Hepatocyte (in vitro differentiated cells): Measurements from ENCODE around the gene C16orf87.

Experiments
- CTCF ChIP-seq: fragments of 200-600 bp; sonication (generic); IDR thresholded peaks from 2 replicates; pipeline ENCODE4 v1.5.1; 2016; ENCODE audit warnings: antibody characterized with exemption, mild to moderate bottlenecking; ENCODE audit not compliant: poor library complexity
- EZH2 ChIP-seq: fragments of 200-600 bp; sonication (generic); IDR thresholded peaks from 2 replicates; pipeline ENCODE4 v1.6.1; 2016; ENCODE audit warnings: antibody characterized with exemption, mild to moderate bottlenecking, borderline replicate concordance

DNA sequence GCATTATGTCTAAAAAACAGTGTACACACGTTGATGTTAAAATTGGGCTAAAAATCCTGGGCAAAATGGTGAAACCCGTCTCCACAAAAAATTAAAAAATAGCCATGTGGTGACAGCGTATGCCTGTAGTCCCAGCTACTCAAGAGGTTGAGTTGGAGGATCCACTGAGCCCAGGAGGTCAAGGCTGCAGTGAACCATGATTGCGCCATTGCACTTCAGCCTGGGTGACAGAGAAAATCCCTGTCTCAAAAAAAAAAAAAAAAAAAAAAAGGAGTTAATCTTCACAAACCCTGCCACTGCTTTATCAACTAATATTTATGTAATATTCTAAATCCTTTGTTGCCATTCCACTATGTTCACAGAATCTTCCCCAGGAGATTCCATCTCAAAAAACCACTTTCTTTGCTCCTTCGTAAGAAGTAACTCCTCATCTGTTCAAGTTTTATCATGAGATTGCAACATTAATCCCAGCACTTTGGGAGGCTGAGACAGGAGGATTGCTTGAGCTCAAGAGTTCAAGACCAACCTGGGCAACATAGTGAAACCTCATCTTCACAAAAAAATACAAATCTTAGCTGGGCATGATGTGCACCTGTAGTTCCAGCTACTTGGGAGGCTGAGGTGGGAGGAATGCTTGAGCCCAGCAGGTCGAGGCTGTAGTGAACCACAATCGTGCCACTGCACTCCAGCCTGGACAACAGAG, 1.9 kb upstream of the C16orf87 start:
- TF ChIP-seq CTCF: no peak
- no peak for TF ChIP-seq EZH2
